ENCODE data around the gene DNASE1L3. TPM values are rescaled to one million over a fixed set of nuclear protein-coding genes. Genes with fewer than 3 reads are reported as not detected.
A peak's percentile ranks its signal among the peaks of the same experiment; 100 is the strongest.

DNASE1L3 gene
- total and polyA plus RNA-seq, 12 donors = 1.2 to 4.6 (median 2.4) TPM

- ATAC-seq = peak; percentile 61 to 89 (median 82)
- H3K9me3 ChIP-seq = peaks cover 0 to 7% (median 0%) of the 10 kb centered on the region in 11 donors
- H3K36me3 ChIP-seq = peaks cover 0 to 90% (median 9%) of the 10 kb centered on the region in 9 donors
- peak overlapping the region; percentile 56 to 91 (median 84) for H3K27ac ChIP-seq
- H3K27me3 ChIP-seq = no peaks in the 10 kb centered on the region
- peak; percentile 85 to 88 for DNase-seq
- H3K4me1 ChIP-seq = peaks cover 7 to 66% (median 41%) of the 10 kb centered on the region in 9 donors
- TF ChIP-seq, protein P1, sequence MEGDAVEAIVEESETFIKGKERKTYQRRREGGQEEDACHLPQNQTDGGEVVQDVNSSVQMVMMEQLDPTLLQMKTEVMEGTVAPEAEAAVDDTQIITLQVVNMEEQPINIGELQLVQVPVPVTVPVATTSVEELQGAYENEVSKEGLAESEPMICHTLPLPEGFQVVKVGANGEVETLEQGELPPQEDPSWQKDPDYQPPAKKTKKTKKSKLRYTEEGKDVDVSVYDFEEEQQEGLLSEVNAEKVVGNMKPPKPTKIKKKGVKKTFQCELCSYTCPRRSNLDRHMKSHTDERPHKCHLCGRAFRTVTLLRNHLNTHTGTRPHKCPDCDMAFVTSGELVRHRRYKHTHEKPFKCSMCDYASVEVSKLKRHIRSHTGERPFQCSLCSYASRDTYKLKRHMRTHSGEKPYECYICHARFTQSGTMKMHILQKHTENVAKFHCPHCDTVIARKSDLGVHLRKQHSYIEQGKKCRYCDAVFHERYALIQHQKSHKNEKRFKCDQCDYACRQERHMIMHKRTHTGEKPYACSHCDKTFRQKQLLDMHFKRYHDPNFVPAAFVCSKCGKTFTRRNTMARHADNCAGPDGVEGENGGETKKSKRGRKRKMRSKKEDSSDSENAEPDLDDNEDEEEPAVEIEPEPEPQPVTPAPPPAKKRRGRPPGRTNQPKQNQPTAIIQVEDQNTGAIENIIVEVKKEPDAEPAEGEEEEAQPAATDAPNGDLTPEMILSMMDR (IDR thresholded peaks at IDR 0.05) = no peak
- 51 to 54% methylated on average over 12 of the region's 12 CpGs for WGBS, 2 donors
- intact Hi-C loops (cut with DNase I) = loop anchor here in 2 of 10 donors (5.0 to 10.0 kb wide), 2 partner anchors 157 to 220 kb away; partner anchors contain the start of gene FLNB (in 1 of the 2)
- no peak overlapping the region for H3K4me3 ChIP-seq
Measured at GRCh38 chr3:58164199-58164879, 46.4 kb downstream of the DNASE1L3 start.

DNA sequence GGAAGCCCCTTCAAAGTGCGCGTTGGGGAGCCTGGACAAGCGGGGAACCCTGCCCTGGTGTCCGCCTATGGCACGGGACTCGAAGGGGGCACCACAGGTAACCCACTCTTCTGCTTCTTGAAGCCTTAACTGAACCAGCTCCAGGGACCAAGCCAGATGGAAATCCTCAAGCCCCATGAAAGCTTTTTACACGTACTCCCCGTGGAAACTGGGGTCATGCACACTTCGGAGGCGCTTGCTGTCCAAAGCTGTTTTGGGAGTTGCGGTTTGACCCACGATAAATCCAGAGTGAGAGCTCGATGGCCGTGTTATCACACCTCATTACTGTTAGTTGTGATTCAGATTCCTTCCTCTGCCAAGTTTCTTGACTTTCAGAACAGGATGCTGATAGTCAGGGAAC is 47.5 kb downstream of the DNASE1L3 start:
- Histone ChIP-seq H3K9me3 (peaks cover 0 to 7% (median 0%) of the 10 kb centered on the region in 11 donors), H3K27ac (peak overlapping the region; percentile 1 to 91 (median 84)), H3K4me1 (peaks cover 7 to 66% (median 41%) of the 10 kb centered on the region in 9 donors), H3K36me3 (peaks cover 0 to 90% (median 6%) of the 10 kb centered on the region in 9 donors), H3K27me3 (no peaks in the 10 kb centered on the region), H3K4me3 (no peak overlapping the region)
- intact Hi-C loops (cut with DNase I) = loop anchor here in 2 of 10 donors (5.0 to 10.0 kb wide), 2 partner anchors 156 to 218 kb away; partner anchors contain the start of gene FLNB (in 1 of the 2)
- DNase-seq (peak in 1 of 2 donors; percentile 33), ATAC-seq (peak in 4 of 8 donors; percentile 4 to 28 (median 12))
- WGBS, 2 donors = 58 to 64% methylated on average over 14 of the region's 14 CpGs
- TF ChIP-seq, protein P1 (IDR thresholded peaks at IDR 0.05) = no peak

- intact Hi-C loops (cut with DNase I) = loop anchor here in 2 of 10 donors (5.0 to 10.0 kb wide), 2 partner anchors 154 to 217 kb away; partner anchors contain the start of gene FLNB (in 1 of the 2)
- WGBS, 2 donors = 77 to 78% methylated on average over 11 of the region's 11 CpGs
- H3K36me3 ChIP-seq = peaks cover 0 to 96% (median 6%) of the 10 kb centered on the region in 9 donors
Measured at GRCh38 chr3:58161435-58162398, 49.1 kb downstream of the DNASE1L3 start.

More at GRCh38 chr3:58161435-58162398, 49.1 kb downstream of the DNASE1L3 start:
- Histone ChIP-seq H3K27me3 (no peaks in the 10 kb centered on the region), H3K4me1 (peaks cover 0 to 53% (median 37%) of the 10 kb centered on the region in 9 donors), H3K9me3 (peaks cover 0 to 7% (median 0%) of the 10 kb centered on the region in 11 donors), H3K27ac (peak overlapping the region in 5 of 10 donors; percentile 36 to 91 (median 83)), H3K4me3 (no peak overlapping the region)
- TF ChIP-seq, protein P1 (IDR thresholded peaks at IDR 0.05) = no peak
- DNase-seq (peak in 1 of 2 donors; percentile 60), ATAC-seq (peak in 2 of 8 donors; percentile 21 to 34)

Measured in heart right ventricle (tissue), 16 donors.